Stimulated activated CD4-positive, alpha-beta T cell treated with anti-CD3 and anti-CD28 coated beads, Interleukin-2, amount 100 ng/mL, for 4 hours (primary cell): ENCODE data around the gene SPINT2.
"Not testable (repeated sequence)": the region's sequence is repeated elsewhere in the genome, so short reads cannot be mapped to it uniquely, and the experiment has no call there.

ENCODE experiments used
- DNase-seq: peaks from one replicate; pipeline ENCODE4 v3.0.0-alpha.2; 2020; ENCODE audit warnings: low read depth

Gene SPINT2

GRCh38 chr19:38264486-38265212, at the start of gene SPINT2:
TSS of gene SPINT2 (plus strand) at chr19:38264573. CDS start at chr19:38264893, 320 bp downstream.
- peak; percentile 21 for DNase-seq

- no peak for DNase-seq
Measured at GRCh38 chr19:38216785-38217641, 47.4 kb upstream of the SPINT2 start.

- DNase-seq = no peak
Measured at GRCh38 chr19:38218204-38218603, 46.2 kb upstream of the SPINT2 start.

- no peak for DNase-seq
Measured at GRCh38 chr19:38219221-38219620, 45.2 kb upstream of the SPINT2 start.

- DNase-seq = no peak
Measured at GRCh38 chr19:38221421-38221820, 43.0 kb upstream of the SPINT2 start.

GRCh38 chr19:38221919-38222830, 42.2 kb upstream of the SPINT2 start:
- no peak for DNase-seq

GRCh38 chr19:38223119-38223523, 41.3 kb upstream of the SPINT2 start:
- DNase-seq = no peak

- DNase-seq = no peak
Measured at GRCh38 chr19:38223617-38224013, 40.8 kb upstream of the SPINT2 start.

- DNase-seq = peak; percentile 64
Measured at GRCh38 chr19:38224014-38224862, 40.1 kb upstream of the SPINT2 start, which contains the start of gene DPF1. TSS of gene DPF1 (minus strand) at chr19:38224222. CDS start at chr19:38224142, 80 bp downstream.

- not testable (repeated sequence) for DNase-seq
Measured at GRCh38 chr19:38224863-38225218, 39.5 kb upstream of the SPINT2 start.

- DNase-seq = no peak
Measured at GRCh38 chr19:38227287-38228004, 36.9 kb upstream of the SPINT2 start.

GRCh38 chr19:38228005-38228377, 36.4 kb upstream of the SPINT2 start:
- no peak for DNase-seq

- no peak for DNase-seq
Measured at GRCh38 chr19:38228491-38229439, 35.6 kb upstream of the SPINT2 start.

GRCh38 chr19:38229585-38230073, 34.7 kb upstream of the SPINT2 start:
- peak; percentile 35 for DNase-seq

- not testable (repeated sequence) for DNase-seq
Measured at GRCh38 chr19:38230506-38231133, 33.8 kb upstream of the SPINT2 start.

GRCh38 chr19:38231918-38232317, 32.5 kb upstream of the SPINT2 start:
- no peak for DNase-seq

- peak; percentile 37 for DNase-seq
Measured at GRCh38 chr19:38233740-38234251, 30.6 kb upstream of the SPINT2 start.

- no peak for DNase-seq
Measured at GRCh38 chr19:38234615-38235014, 29.8 kb upstream of the SPINT2 start.
